AG09309 (cell line): ENCODE results near the gene VOPP1.

Source experiments
- DNase-seq: peaks from one replicate; pipeline ENCODE4 v3.0.0-alpha.2; 2010; ENCODE audit warnings: low read depth
- H3K4me3 ChIP-seq: 2 replicates; pipeline ENCODE4 v1.5.1; 2011; ENCODE audit warnings: mild to moderate bottlenecking, low read depth, low read length, moderate library complexity; ENCODE audit not compliant: control insufficient read depth
- CTCF ChIP-seq: IDR thresholded peaks from 2 replicates; pipeline ENCODE4 v1.5.1; 2011; ENCODE audit warnings: mild to moderate bottlenecking, low read depth, low read length, inconsistent platforms; ENCODE audit not compliant: insufficient read depth, control insufficient read depth; ENCODE audit errors: missing control alignments

The VOPP1 gene

DNA sequence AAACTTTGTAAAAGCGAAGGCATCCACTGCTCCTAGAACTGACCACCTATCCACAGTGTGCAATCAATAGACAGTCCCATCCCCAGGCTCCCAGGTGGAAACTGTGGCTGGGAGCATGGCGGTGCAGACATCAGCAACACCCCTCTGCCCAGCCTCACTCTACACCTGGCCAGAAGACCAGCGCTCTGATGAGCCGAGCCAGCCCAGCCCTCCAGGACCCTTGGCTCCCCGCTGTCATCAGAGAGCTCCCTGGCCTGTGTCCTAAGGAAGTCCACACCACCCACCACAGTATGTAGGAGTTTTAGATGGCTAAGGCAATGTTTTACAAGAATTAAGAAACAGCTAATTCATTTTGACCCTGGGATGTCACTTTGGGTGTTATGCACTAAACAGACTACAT is 81.0 kb downstream of the VOPP1 start:
- no peak for DNase-seq
- no peak for TF ChIP-seq CTCF
- no peak overlapping the region for H3K4me3 ChIP-seq

GRCh38 chr7:55490099-55490498 is 82.2 kb downstream of the VOPP1 start:
- DNase-seq = no peak
- TF ChIP-seq CTCF = no peak

DNA sequence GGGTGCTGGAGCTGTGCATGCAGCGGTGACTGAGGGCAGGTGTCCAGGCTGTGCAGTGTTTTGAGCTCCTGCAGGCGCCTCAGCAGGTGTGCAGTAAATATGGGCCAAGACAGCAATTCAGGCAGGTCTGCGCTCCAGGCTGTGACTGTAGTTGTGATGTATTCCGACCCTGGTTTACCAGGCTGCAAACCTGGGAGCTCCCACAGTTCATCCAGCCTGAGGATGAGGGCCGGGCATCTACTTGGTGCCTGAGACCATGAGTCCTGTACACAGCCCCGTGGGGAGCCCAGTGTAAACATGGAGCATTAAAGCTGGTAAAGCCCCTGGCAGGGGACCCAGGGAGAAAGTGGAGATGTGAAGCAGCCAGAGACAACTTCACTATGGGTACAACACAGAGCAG is 82.8 kb downstream of the VOPP1 start:
- TF ChIP-seq CTCF = no peak
- no peak for DNase-seq
- no peak overlapping the region for H3K4me3 ChIP-seq

More at GRCh38 chr7:55490099-55490498, 82.2 kb downstream of the VOPP1 start:
- no peak overlapping the region for H3K4me3 ChIP-seq

- H3K4me3 ChIP-seq = no peak overlapping the region
- TF ChIP-seq CTCF = no peak
- no peak for DNase-seq
Measured at GRCh38 chr7:55488804-55489340, 83.4 kb downstream of the VOPP1 start.

DNA sequence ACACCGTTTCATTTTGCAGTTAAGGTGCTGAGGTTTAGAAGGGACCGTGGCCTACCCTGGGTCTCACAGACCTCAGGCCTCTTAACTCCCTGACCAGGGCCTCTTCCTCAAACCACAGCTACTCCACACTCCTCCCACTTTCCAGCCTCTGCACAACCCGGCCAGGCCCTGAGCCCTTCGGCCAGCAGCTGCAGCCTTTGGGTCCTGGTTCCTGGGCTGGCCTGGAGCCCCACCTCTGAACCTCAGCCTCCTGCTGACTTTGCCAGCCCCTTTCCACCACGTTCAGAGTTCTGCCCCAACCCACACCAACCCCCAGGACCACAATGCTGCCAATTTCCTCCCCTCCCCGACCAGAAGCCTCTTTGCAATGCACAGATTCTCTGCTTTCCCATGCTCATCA is 84.1 kb downstream of the VOPP1 start:
- no peak for TF ChIP-seq CTCF
- DNase-seq = no peak
- no peak overlapping the region for H3K4me3 ChIP-seq

- DNase-seq = no peak
- TF ChIP-seq CTCF = no peak
- no peak overlapping the region for H3K4me3 ChIP-seq
Measured at GRCh38 chr7:55486991-55487390, 85.3 kb downstream of the VOPP1 start.

- TF ChIP-seq CTCF = no peak
- no peak overlapping the region for H3K4me3 ChIP-seq
Measured at GRCh38 chr7:55486192-55486590, 86.1 kb downstream of the VOPP1 start.

More at GRCh38 chr7:55486192-55486590, 86.1 kb downstream of the VOPP1 start:
- no peak for DNase-seq
